Neutrophil (primary cell): ENCODE results near the gene NUP153.

Experiments used
- H3K27ac ChIP-seq: fragments of 200-600 bp; sonication (generic); 2 replicates; pipeline ENCODE4 v1.5.1; 2016; ENCODE audit warnings: mild to moderate bottlenecking, moderate library complexity
- H3K27me3 ChIP-seq: fragments of 200-600 bp; sonication (generic); 2 replicates; pipeline ENCODE4 v1.6.0; 2016; ENCODE audit warnings: mild to moderate bottlenecking
- H3K36me3 ChIP-seq: fragments of 200-600 bp; sonication (generic); 2 replicates; pipeline ENCODE4 v1.5.1; 2017
- H3K4me1 ChIP-seq, 2 experiments: fragments of 200-600 bp in 1 of 2; sonication (generic) in 1 of 2; 1 replicate in 1 of 2; 2 replicates in 1 of 2; pipeline versions ENCODE4 v1.5.1 to v1.6.1; 2013 to 2016; ENCODE audit warnings: low read depth in 1 of 2, low read length in 1 of 2, mild to moderate bottlenecking in 1 of 2, moderate library complexity in 1 of 2; ENCODE audit not compliant: control insufficient read depth in 1 of 2, insufficient read depth in 1 of 2
- H3K4me3 ChIP-seq, 2 experiments: fragments of 200-600 bp in 1 of 2; sonication (generic) in 1 of 2; 1 replicate in 1 of 2; 2 replicates in 1 of 2; pipeline ENCODE4 v1.5.1; 2013 to 2016; ENCODE audit warnings: low read depth in 1 of 2, low read length in 1 of 2, mild to moderate bottlenecking in 1 of 2, moderate library complexity in 1 of 2
- H3K9me3 ChIP-seq: fragments of 200-600 bp; sonication (generic); 2 replicates; pipeline ENCODE4 v1.5.1; 2016
- CTCF ChIP-seq: fragments of 200-600 bp; sonication (generic); IDR thresholded peaks from 2 replicates; pipeline ENCODE4 v1.5.1; 2016; ENCODE audit warnings: antibody characterized with exemption

NUP153 gene

GRCh38 chr6:17700421-17701416 lies 6.0 kb downstream of the NUP153 start:
- TF ChIP-seq CTCF, result no peak
- Histone ChIP-seq H3K4me3 (peak overlapping the region in 1 of 2 experiments; percentile 55), H3K36me3 (no peaks in the 10 kb centered on the region), H3K4me1 (peaks cover 51 to 57% of the 10 kb centered on the region in 2 experiments), H3K27me3 (no peaks in the 10 kb centered on the region), H3K9me3 (no peaks in the 10 kb centered on the region), H3K27ac (peak overlapping the region; percentile 97)

- Histone ChIP-seq H3K4me1 (no peaks in the 10 kb centered on the region), H3K4me3 (no peak overlapping the region), H3K27ac (no peak overlapping the region), H3K9me3 (no peaks in the 10 kb centered on the region), H3K27me3 (no peaks in the 10 kb centered on the region), H3K36me3 (no peaks in the 10 kb centered on the region)
- no peak for TF ChIP-seq CTCF
These were observed 14.7 kb downstream of the NUP153 start for GRCh38 chr6:17691925-17692538.

- Histone ChIP-seq H3K27me3 (no peaks in the 10 kb centered on the region), H3K4me3 (no peak overlapping the region), H3K27ac (no peak overlapping the region), H3K9me3 (no peaks in the 10 kb centered on the region), H3K36me3 (peaks cover 8% of the 10 kb centered on the region), H3K4me1 (no peaks in the 10 kb centered on the region)
- no peak for TF ChIP-seq CTCF
These were observed 18.2 kb downstream of the NUP153 start for GRCh38 chr6:17688481-17688880.

- no peaks in the 10 kb centered on the region for H3K4me1 ChIP-seq
- H3K4me3 ChIP-seq, result no peak overlapping the region
- no peaks in the 10 kb centered on the region for H3K27me3 ChIP-seq
- TF ChIP-seq CTCF, result no peak
- peak overlapping the region; percentile 7 for H3K27ac ChIP-seq
- H3K36me3 ChIP-seq, result peaks cover 11% of the 10 kb centered on the region
- no peaks in the 10 kb centered on the region for H3K9me3 ChIP-seq
These were observed 19.6 kb downstream of the NUP153 start for GRCh38 chr6:17687136-17687535.

- Histone ChIP-seq H3K4me1 (no peaks in the 10 kb centered on the region), H3K27ac (no peak overlapping the region), H3K36me3 (peaks cover 11% of the 10 kb centered on the region), H3K9me3 (no peaks in the 10 kb centered on the region), H3K4me3 (no peak overlapping the region), H3K27me3 (no peaks in the 10 kb centered on the region)
- TF ChIP-seq CTCF, result no peak
These were observed 22.6 kb downstream of the NUP153 start for GRCh38 chr6:17684134-17684533.
